Brain pericyte (primary cell): ENCODE results near the gene CHRNB1.

Source experiments
- DNase-seq: peaks from one replicate; pipeline ENCODE4 v3.0.0-alpha.2; 2012; ENCODE audit warnings: low read depth, low spot score

The CHRNB1 gene

GRCh38 chr17:7437950-7438614 is 6.8 kb upstream of the CHRNB1 start:
- no peak for DNase-seq

GRCh38 chr17:7438656-7439460 is 6.0 kb upstream of the CHRNB1 start:
- DNase-seq, result no peak

GRCh38 chr17:7439462-7440112 is 5.3 kb upstream of the CHRNB1 start, which contains the start of gene FGF11:
FGF11 (plus strand) TSS chr17:7439512; CDS start chr17:7439621, 109 bp downstream.
- no peak for DNase-seq

- DNase-seq, result no peak
Observed at GRCh38 chr17:7440113-7440833, 4.6 kb upstream of the CHRNB1 start.

- no peak for DNase-seq
Observed at GRCh38 chr17:7440834-7441195, 4.0 kb upstream of the CHRNB1 start.

GRCh38 chr17:7441266-7441665 is 3.6 kb upstream of the CHRNB1 start:
- DNase-seq, result no peak

GRCh38 chr17:7442142-7442541 is 2.7 kb upstream of the CHRNB1 start:
- no peak for DNase-seq

GRCh38 chr17:7443499-7444485 is 1.1 kb upstream of the CHRNB1 start:
- no peak for DNase-seq

- no peak for DNase-seq
Observed at GRCh38 chr17:7445619-7445968, 733 bp downstream of the CHRNB1 start.

- DNase-seq, result no peak
Observed at GRCh38 chr17:7448461-7448860, 3.6 kb downstream of the CHRNB1 start.

- DNase-seq, result no peak
Observed at GRCh38 chr17:7459961-7460545, 15.2 kb downstream of the CHRNB1 start.

- no peak for DNase-seq
Observed at GRCh38 chr17:7460850-7461660, 16.2 kb downstream of the CHRNB1 start.

- DNase-seq, result no peak
Observed at GRCh38 chr17:7462474-7463371, 17.9 kb downstream of the CHRNB1 start.

- no peak for DNase-seq
Observed at GRCh38 chr17:7463372-7463846, 18.5 kb downstream of the CHRNB1 start.

GRCh38 chr17:7464081-7464480 is 19.2 kb downstream of the CHRNB1 start:
- no peak for DNase-seq

GRCh38 chr17:7465597-7466275 is 20.9 kb downstream of the CHRNB1 start:
- no peak for DNase-seq

- DNase-seq, result no peak
Observed at GRCh38 chr17:7466318-7466638, 21.4 kb downstream of the CHRNB1 start.
